MM.1S (cell line): ENCODE data around the gene DCXR.

Source experiments
- DNase-seq: peaks from one replicate; pipeline ENCODE4 v3.0.0-alpha.2; 2015
- H2AFZ ChIP-seq: fragments of 300-600 bp; sonication (generic); 2 replicates; pipeline ENCODE4 v1.6.0; 2016; ENCODE audit warnings: antibody characterized with exemption, low read length
- H3F3A ChIP-seq: fragments of 300-600 bp; sonication (generic); 2 replicates; pipeline ENCODE4 v1.6.1; 2016; ENCODE audit warnings: mild to moderate bottlenecking, antibody characterized with exemption, low read length, moderate library complexity, mixed read lengths; ENCODE audit not compliant: insufficient read depth
- H3K27ac ChIP-seq: fragments of 300-600 bp; sonication (generic); 2 replicates; pipeline ENCODE4 v1.5.1; 2016; ENCODE audit warnings: mild to moderate bottlenecking, low read length
- H3K27me3 ChIP-seq: fragments of 300-600 bp; sonication (generic); replicated peaks from 2 replicates; pipeline ENCODE4 v1.6.0; 2016; ENCODE audit warnings: low read length; ENCODE audit not compliant: insufficient read depth
- H3K36me3 ChIP-seq: fragments of 300-600 bp; sonication (generic); replicated peaks from 2 replicates; pipeline ENCODE4 v1.6.1; 2016; ENCODE audit warnings: mild to moderate bottlenecking, low read length, mixed read lengths; ENCODE audit not compliant: insufficient read depth
- H3K4me1 ChIP-seq: fragments of 300-600 bp; sonication (generic); 2 replicates; pipeline ENCODE4 v1.6.1; 2016; ENCODE audit warnings: low read length, mixed read lengths
- H3K4me2 ChIP-seq: fragments of 300-600 bp; sonication (generic); 2 replicates; pipeline ENCODE4 v1.6.0; 2016; ENCODE audit warnings: low read depth, low read length
- H3K4me3 ChIP-seq: fragments of 300-600 bp; sonication (generic); 2 replicates; pipeline ENCODE4 v1.5.1; 2016; ENCODE audit warnings: low read length, mixed read lengths
- H3K79me2 ChIP-seq: fragments of 300-600 bp; sonication (generic); 2 replicates; pipeline ENCODE4 v1.6.1; 2016; ENCODE audit warnings: mixed run types, low read length, mixed read lengths
- H3K9ac ChIP-seq: fragments of 300-600 bp; sonication (generic); 2 replicates; pipeline ENCODE4 v1.6.1; 2016; ENCODE audit warnings: low read length, mixed read lengths
- H3K9me2 ChIP-seq: fragments of 300-600 bp; sonication (generic); replicated peaks from 2 replicates; pipeline ENCODE4 v1.6.1; 2016; ENCODE audit warnings: mild to moderate bottlenecking, low read length, mixed read lengths; ENCODE audit not compliant: insufficient read depth
- H3K9me3 ChIP-seq: fragments of 300-600 bp; sonication (generic); replicated peaks from 2 replicates; pipeline ENCODE4 v1.6.1; 2016; ENCODE audit warnings: mild to moderate bottlenecking, low read length, mixed read lengths; ENCODE audit not compliant: insufficient read depth
- H4K20me1 ChIP-seq: fragments of 300-600 bp; sonication (generic); 2 replicates; pipeline ENCODE4 v1.6.1; 2016; ENCODE audit warnings: mild to moderate bottlenecking, low read length, moderate library complexity, mixed read lengths; ENCODE audit not compliant: insufficient read depth
- EZH2 ChIP-seq: fragments of 300-600 bp; sonication (generic); optimal IDR thresholded peaks from 2 replicates; pipeline ENCODE3; 2017; ENCODE audit warnings: low read depth, mild to moderate bottlenecking, antibody characterized with exemption, low read length, mixed read lengths
- EZH2phosphoT487 ChIP-seq: fragments of 300-600 bp; sonication (generic); IDR thresholded peaks from 2 replicates; pipeline ENCODE4 v1.6.1; 2018; ENCODE audit warnings: antibody characterized with exemption, low read length
- TF ChIP-seq, protein P1 (sequence below): fragments of 300-600 bp; sonication (generic); IDR thresholded peaks from 2 replicates; pipeline ENCODE4 v1.5.1; 2016; ENCODE audit warnings: antibody characterized with exemption, low read length, mixed read lengths

DCXR gene

DNA sequence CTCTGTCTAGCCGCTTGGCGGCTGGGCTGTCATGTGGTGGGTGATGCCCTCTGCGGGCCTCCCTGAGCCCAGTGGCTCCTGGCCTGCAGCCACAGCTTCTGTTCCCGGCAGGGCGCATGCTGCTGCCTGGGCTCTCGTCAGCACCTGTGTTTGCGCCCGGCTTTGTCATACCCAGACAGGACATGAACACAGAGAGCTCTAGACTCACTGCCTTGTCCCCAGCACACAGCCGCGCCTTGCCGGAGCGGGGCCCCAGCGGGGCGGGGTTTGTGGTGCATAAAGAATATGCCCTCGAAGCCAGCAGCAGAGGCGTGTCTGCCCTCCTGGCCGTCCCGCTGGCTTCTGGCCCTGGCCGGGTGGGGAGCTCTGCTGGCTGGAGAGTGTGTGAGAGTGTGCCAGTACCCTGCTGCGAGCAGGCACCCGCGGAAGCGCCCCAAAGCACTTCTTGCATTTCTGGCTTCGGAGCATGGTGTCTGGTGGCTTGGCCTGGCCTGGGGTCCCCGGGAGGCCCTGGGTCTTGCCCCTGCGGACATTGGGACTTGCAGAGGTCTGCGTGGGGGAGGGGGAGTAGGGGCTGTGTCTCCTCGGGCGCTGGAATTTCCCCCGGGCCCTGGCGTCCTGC, 45.7 kb downstream of the DCXR start:
- Histone ChIP-seq H3K9me3 (no peaks in the 10 kb centered on the region), H3K79me2 (no peaks in the 10 kb centered on the region), H3F3A (no peaks in the 10 kb centered on the region), H3K27ac (no peak overlapping the region), H2AFZ (no peak overlapping the region), H4K20me1 (no peaks in the 10 kb centered on the region), H3K4me1 (no peaks in the 10 kb centered on the region), H3K4me2 (no peak overlapping the region), H3K36me3 (no peaks in the 10 kb centered on the region), H3K4me3 (no peak overlapping the region), H3K9ac (no peak overlapping the region), H3K27me3 (no peaks in the 10 kb centered on the region), H3K9me2 (no peaks in the 10 kb centered on the region)
- DNase-seq: no peak
- TF ChIP-seq, protein P1, sequence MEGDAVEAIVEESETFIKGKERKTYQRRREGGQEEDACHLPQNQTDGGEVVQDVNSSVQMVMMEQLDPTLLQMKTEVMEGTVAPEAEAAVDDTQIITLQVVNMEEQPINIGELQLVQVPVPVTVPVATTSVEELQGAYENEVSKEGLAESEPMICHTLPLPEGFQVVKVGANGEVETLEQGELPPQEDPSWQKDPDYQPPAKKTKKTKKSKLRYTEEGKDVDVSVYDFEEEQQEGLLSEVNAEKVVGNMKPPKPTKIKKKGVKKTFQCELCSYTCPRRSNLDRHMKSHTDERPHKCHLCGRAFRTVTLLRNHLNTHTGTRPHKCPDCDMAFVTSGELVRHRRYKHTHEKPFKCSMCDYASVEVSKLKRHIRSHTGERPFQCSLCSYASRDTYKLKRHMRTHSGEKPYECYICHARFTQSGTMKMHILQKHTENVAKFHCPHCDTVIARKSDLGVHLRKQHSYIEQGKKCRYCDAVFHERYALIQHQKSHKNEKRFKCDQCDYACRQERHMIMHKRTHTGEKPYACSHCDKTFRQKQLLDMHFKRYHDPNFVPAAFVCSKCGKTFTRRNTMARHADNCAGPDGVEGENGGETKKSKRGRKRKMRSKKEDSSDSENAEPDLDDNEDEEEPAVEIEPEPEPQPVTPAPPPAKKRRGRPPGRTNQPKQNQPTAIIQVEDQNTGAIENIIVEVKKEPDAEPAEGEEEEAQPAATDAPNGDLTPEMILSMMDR: no peak
- TF ChIP-seq EZH2 (no peak), EZH2phosphoT487 (no peak)

DNA sequence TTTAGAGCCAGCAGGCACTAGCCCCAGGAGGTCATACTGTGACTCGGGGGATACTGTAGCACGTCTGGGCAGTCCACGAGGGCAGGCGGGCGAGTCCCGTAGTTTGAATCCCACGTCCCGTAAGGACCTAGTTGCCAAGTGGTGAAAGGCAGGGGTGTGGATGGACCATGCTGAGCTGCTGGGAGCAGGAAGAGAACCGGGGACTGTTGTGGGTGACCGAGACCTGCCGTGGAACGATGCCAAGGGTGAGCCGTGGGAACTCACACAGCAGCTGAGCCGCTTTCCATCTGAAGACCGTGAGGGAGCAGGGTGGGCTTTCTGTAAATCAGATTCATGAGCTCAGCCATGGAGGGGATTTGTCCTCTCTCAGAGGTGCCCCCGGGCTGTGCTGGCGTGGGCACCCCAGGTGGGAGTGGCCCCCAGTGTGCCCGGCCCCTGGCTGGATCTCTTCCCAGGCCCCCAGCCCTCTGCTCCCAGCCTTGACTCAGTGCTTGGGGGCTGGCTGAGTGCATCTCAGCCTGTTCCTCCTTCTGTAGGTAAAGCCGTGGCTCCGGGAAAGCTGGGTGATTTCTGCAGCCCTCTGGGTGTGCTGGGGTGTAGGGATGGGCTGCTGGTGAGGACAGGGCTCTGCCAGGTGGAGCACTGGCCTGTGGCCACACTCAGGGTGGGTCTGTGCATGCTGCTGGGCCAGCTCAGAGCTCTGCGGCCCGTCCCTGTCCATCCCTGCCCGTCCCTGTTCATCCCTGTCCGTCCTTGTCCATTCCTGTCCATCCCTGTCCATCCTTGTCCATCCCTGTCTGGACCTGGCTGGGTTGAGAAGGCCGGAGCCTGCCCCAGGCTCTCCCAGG, 46.4 kb downstream of the DCXR start:
- Histone ChIP-seq H3K4me2 (no peak overlapping the region), H3K27ac (no peak overlapping the region), H3K36me3 (no peaks in the 10 kb centered on the region), H3F3A (no peaks in the 10 kb centered on the region), H3K9me3 (no peaks in the 10 kb centered on the region), H3K4me1 (no peaks in the 10 kb centered on the region), H3K9me2 (no peaks in the 10 kb centered on the region), H3K9ac (no peak overlapping the region), H3K79me2 (no peaks in the 10 kb centered on the region), H4K20me1 (no peaks in the 10 kb centered on the region), H3K4me3 (no peak overlapping the region), H3K27me3 (no peaks in the 10 kb centered on the region), H2AFZ (no peak overlapping the region)
- DNase-seq: no peak
- TF ChIP-seq, protein P1: no peak
- no peak for TF ChIP-seq EZH2phosphoT487
- TF ChIP-seq EZH2: no peak

DNA sequence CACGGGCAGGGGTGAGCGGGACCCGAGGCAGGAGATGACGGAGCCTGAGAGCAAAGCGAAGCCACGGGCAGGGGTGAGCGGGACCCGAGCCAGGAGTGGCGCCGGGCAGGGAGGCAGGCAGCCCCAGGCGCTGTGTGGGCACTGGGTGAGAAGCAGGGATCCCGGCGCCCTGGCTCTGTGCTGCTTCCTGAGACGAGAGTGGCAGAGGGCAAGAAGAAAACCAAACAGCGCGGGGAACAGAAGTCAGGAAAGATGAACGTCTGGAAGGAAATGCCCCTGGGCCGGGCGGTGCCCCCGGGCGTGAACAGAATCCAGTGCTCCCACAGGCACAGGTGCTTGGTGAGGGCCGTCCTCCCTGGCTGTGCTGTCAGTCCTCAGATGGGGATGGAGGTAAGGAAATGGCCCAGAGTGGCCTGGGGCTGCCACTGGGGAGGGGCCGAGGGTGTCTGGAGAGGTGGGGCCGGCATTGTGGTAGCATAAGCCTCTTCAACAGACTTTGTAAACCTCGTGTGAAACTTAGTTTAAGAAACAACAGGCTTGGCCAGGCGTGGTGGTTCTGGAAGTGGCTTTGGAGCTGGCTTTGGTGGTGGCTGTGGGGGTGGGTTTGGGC, 50.2 kb downstream of the DCXR start:
- Histone ChIP-seq H3F3A (no peaks in the 10 kb centered on the region), H3K9me2 (no peaks in the 10 kb centered on the region), H3K27ac (no peak overlapping the region), H3K27me3 (no peaks in the 10 kb centered on the region), H3K4me2 (no peak overlapping the region), H3K79me2 (no peaks in the 10 kb centered on the region), H3K4me3 (no peak overlapping the region), H3K9ac (no peak overlapping the region), H3K4me1 (no peaks in the 10 kb centered on the region), H3K36me3 (no peaks in the 10 kb centered on the region), H2AFZ (no peak overlapping the region), H3K9me3 (no peaks in the 10 kb centered on the region), H4K20me1 (no peaks in the 10 kb centered on the region)
- no peak for DNase-seq
- TF ChIP-seq EZH2phosphoT487 (no peak), EZH2 (no peak)
- TF ChIP-seq, protein P1: no peak
